Activated CD8-positive, alpha-beta T cell treated with anti-CD3 and anti-CD28 coated beads for 36 hours (primary cell): ENCODE results near the gene BICRA. TPM values are rescaled to one million over a fixed set of nuclear protein-coding genes. Genes with fewer than 3 reads are reported as not detected.
"Not testable (repeated sequence)": the region's sequence is repeated elsewhere in the genome, so short reads cannot be mapped to it uniquely, and the experiment has no call there.

Experiments
- ATAC-seq: fragments of 200-7000 bp; cut with Tn5 transposase; one replicate; pipeline ENCODE4 v1.10.0; 2021; ENCODE audit warnings: mild to moderate bottlenecking, moderate library complexity
- CTCF ChIA-PET: fragments of 350-600 bp; sonication (Branson Sonifier 250); formaldehyde crosslinking; loops from one replicate; lab custom pipeline; 2021; ENCODE audit warnings: antibody characterized with exemption; lab: Charles Lee
- POLR2A ChIA-PET: fragments of 350-600 bp; sonication (Branson Sonifier 250); formaldehyde crosslinking; loops from one replicate; lab custom pipeline; 2021; ENCODE audit warnings: antibody characterized with exemption; lab: Charles Lee
- DNase-seq: peaks from one replicate; pipeline ENCODE4 v3.0.0-alpha.2; 2020
- H3K27ac Mint-ChIP-seq: one replicate; pipeline ENCODE4 v1.8.0; 2021; ENCODE audit warnings: mild to moderate bottlenecking, mixed read lengths
- H3K27me3 Mint-ChIP-seq: one replicate; pipeline ENCODE4 v1.8.0; 2021; ENCODE audit warnings: mixed read lengths
- H3K36me3 Mint-ChIP-seq: one replicate; pipeline ENCODE4 v1.8.0; 2021; ENCODE audit warnings: low read depth, mixed read lengths
- H3K4me1 Mint-ChIP-seq: one replicate; pipeline ENCODE4 v1.8.0; 2021; ENCODE audit warnings: low read depth, mixed read lengths
- H3K4me3 Mint-ChIP-seq: one replicate; pipeline ENCODE4 v1.8.0; 2021; ENCODE audit warnings: mild to moderate bottlenecking, moderate library complexity, mixed read lengths
- H3K9me3 Mint-ChIP-seq: one replicate; pipeline ENCODE4 v1.8.0; 2021; ENCODE audit warnings: mixed read lengths
- intact Hi-C: fragments of 100-400 bp; cut with micrococcal nuclease; formaldehyde crosslinking; loops from one replicate; pipeline ENCODE4 v1.10.0; 2022
- total RNA-seq, 2 experiments: library from RNA; stranded (reverse); gene quantifications; one replicate each; pipeline ENCODE4 v1.2.3, GENCODE V29; 2021
- TF ChIP-seq, protein P1 (sequence below): fragments of 200-600 bp; IDR thresholded peaks from one replicate; pipeline ENCODE4 v1.8.0; 2022; ENCODE audit warnings: antibody characterized with exemption, mild to moderate bottlenecking

Gene BICRA
- total RNA-seq, 2 experiments from 2014 or later: 8.7 to 8.8 TPM

DNA sequence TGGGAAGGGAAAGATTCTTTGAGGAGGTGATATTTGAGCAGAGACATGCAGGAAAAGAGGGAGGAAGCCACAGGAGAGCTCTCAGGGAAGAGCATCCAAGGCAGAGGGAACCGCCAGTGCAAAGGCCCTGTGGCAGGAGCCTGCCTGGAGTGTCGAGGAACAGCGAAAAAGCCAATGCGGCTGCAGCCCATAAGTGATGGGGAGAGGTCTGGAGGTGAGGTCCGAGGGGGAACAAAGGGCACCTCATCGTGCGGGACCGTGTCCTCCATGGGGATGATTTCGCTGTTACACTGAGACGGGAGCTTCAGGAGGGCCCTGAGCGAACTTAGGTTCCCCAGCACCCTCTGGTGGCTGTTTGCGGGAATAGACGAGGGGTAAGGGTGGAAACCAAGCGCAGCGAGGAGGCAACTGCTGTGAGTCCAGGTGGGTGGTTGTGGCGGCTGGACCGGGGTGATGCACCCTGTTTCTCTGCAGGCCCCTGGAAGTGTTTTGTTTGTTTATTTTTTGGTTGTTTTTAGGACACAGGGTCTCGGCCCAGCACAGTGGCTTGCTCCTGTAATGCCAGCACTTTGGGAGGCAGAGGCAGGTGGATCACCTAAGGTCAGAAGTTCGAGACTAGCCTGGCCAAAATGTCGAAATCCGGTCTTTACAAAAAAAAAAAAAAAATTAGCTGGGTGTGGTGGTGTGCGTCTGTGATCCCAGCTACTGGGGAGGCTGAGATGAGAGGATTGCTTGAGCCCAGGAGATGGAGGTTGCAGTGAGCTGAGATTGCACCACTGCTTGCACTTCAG is 98.4 kb downstream of the BICRA start:
- H3K4me1 Mint-ChIP-seq: no peaks in the 10 kb centered on the region
- no peak overlapping the region for H3K27ac Mint-ChIP-seq
- ChIA-PET CTCF (interaction anchor here (0.6 to 6.3 kb wide), 33 partner anchors 8 to 423 kb away, joined by 3 to 91 read pairs (median 4); partner anchors contain the start of genes DHX34 and NOP53), POLR2A (interaction anchor here (0.5 to 1.5 kb wide), 5 partner anchors 38 to 208 kb away, joined by 3 to 4 read pairs (median 3); no protein-coding TSS in a partner anchor)
- intact Hi-C loops: loop anchor here (2.0 kb wide), 1 partner anchor 37 kb away; the partner anchor contains the start of gene NOP53
- H3K9me3 Mint-ChIP-seq: no peaks in the 10 kb centered on the region
- H3K36me3 Mint-ChIP-seq: peaks cover 4% of the 10 kb centered on the region
- TF ChIP-seq, protein P1, sequence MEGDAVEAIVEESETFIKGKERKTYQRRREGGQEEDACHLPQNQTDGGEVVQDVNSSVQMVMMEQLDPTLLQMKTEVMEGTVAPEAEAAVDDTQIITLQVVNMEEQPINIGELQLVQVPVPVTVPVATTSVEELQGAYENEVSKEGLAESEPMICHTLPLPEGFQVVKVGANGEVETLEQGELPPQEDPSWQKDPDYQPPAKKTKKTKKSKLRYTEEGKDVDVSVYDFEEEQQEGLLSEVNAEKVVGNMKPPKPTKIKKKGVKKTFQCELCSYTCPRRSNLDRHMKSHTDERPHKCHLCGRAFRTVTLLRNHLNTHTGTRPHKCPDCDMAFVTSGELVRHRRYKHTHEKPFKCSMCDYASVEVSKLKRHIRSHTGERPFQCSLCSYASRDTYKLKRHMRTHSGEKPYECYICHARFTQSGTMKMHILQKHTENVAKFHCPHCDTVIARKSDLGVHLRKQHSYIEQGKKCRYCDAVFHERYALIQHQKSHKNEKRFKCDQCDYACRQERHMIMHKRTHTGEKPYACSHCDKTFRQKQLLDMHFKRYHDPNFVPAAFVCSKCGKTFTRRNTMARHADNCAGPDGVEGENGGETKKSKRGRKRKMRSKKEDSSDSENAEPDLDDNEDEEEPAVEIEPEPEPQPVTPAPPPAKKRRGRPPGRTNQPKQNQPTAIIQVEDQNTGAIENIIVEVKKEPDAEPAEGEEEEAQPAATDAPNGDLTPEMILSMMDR: peak; percentile 88
- peak; percentile 88 for DNase-seq
- H3K4me3 Mint-ChIP-seq: no peak overlapping the region
- peak; percentile 99 for ATAC-seq
- peaks cover 9% of the 10 kb centered on the region for H3K27me3 Mint-ChIP-seq

DNA sequence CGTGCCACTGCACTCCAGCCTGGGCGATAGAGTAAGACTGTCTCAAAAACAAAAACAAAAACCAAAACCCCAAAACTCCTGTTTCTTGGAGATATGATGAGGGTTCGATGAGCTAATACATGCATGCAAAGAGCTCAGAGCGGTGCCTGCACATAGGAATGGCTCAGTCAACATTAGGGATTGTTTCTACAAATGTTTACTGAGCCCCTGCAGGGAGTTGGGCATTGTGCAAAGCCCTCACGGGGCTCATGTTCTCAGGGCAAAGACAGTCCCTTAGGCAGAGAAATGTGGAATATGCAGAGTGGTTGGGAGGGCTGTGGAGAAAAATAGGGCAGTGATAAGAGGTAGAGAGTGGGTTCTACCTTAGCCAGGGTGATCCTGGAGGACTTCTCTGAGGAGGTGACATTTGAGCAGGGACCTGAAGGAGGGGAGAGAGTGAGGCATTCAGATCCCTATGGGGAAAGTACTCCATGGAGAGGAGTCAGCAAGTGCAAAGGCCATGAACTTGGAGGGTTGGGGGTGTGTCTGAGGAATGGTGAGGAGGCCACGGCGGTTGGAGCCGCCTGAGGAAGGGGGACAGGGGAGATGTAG is 102.8 kb downstream of the BICRA start:
- H3K27ac Mint-ChIP-seq: no peak overlapping the region
- intact Hi-C loops: loop anchor here (2.0 kb wide), 1 partner anchor 31 kb away; no protein-coding TSS in a partner anchor
- DNase-seq (no peak), ATAC-seq (no peak)
- peaks cover 2% of the 10 kb centered on the region for H3K4me1 Mint-ChIP-seq
- H3K36me3 Mint-ChIP-seq: no peaks in the 10 kb centered on the region
- H3K4me3 Mint-ChIP-seq: no peak overlapping the region
- ChIA-PET POLR2A (interaction anchor here (0.6 to 1.5 kb wide), 3 partner anchors 40 to 274 kb away, joined by 3 to 4 read pairs (median 3); no protein-coding TSS in a partner anchor), CTCF (interaction anchor here (1.1 to 7.4 kb wide), 15 partner anchors 8 to 320 kb away, joined by 3 to 168 read pairs (median 5); partner anchors contain the start of gene NOP53)
- peaks cover 33% of the 10 kb centered on the region for H3K27me3 Mint-ChIP-seq
- TF ChIP-seq, protein P1: no peak
- no peaks in the 10 kb centered on the region for H3K9me3 Mint-ChIP-seq

DNA sequence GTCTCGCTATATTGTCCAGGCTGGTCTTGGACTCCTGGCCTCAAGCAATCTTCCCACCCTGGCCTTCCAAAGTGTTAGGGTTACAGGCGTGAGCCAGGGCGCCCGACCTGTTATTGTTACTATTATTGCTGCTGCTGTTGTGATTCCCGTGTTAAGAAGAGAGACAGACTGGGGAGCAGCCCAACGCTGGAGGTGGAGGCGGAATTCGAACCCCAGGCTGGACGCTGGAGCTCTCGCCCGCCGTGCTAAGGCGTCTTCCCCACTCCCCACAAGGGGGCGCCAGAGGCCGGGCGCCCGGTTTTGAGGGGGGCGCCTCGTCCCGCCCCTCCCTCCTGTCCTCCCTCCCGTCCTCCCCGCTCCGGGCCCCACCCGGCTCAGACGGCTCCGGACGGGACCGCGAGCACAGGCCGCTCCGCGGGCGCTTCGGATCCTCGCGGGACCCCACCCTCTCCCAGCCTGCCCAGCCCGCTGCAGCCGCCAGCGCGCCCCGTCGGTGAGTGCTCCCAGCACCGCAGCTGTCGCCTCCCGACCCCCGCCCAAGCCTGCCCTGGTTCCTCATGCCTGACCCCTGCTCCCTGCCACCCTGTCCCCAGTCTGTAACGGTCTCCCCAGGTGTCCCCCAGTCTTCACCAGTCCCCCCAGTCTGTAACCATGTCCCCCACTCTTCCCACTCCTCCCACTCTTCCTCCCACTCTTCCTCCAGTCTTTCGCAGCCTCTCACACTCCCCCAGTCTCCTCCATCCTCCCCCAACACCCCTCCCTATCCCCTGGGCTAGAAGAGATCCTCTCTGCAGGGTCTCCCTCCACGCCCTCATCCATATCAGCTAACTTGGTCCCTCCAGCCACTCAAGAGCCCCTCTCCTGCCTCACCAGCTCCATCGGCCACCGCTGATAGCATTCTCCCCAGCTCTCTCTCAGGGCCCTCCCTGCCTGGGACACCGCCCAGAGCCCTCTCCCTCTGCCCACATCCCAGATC is 104.4 kb downstream of the BICRA start, which contains the start of gene EHD2:
TSS of gene EHD2 (plus strand) at position 377 of the 976 bp plus-strand sequence. CDS start 3,191 bp downstream, outside the sequence.
- H3K27me3 Mint-ChIP-seq: peaks cover 32% of the 10 kb centered on the region
- no peaks in the 10 kb centered on the region for H3K36me3 Mint-ChIP-seq
- H3K27ac Mint-ChIP-seq: no peak within 1 kb of the TSS
- H3K9me3 Mint-ChIP-seq: no peaks in the 10 kb centered on the region
- peak within 1 kb of the TSS; percentile 16 for H3K4me3 Mint-ChIP-seq
- CTCF ChIA-PET: interaction anchor here (0.7 to 7.4 kb wide), 35 partner anchors 9 to 322 kb away, joined by 3 to 168 read pairs (median 4); partner anchors contain the start of genes KPTN and NOP53
- POLR2A ChIA-PET: interaction anchor here (0.5 to 1.4 kb wide), 6 partner anchors 14 to 285 kb away, joined by 3 to 7 read pairs (median 3); no protein-coding TSS in a partner anchor
- DNase-seq (peak; percentile 57), ATAC-seq (peak; percentile 88)
- intact Hi-C loops: loop anchor here (2.0 kb wide), 1 partner anchor 29 kb away; no protein-coding TSS in a partner anchor
- TF ChIP-seq, protein P1: peak; percentile 94
- H3K4me1 Mint-ChIP-seq: peaks cover 2% of the 10 kb centered on the region

DNA sequence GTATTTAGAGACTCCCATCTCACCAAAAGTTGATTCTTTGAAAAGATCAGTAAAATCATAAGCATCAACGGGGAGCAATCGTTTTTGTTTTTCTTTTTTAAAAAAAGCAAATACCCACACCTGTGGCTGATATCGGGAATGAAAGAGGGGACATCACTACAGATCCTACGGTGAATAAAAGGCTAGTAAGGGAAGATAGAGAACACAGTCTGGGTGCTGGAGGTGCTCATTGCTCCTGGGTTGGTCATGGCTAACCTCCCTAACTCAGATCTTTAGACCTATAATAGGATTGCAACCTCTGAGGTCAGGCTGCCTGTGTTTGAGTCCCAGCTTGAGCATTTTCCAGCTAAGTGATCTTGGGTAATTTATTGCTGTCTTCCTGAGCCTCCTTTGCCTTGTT is 105.4 kb downstream of the BICRA start:
- ATAC-seq: no peak
- TF ChIP-seq, protein P1: no peak
- Mint-ChIP-seq H3K27me3 (peaks cover 32% of the 10 kb centered on the region), H3K4me3 (no peak overlapping the region), H3K9me3 (no peaks in the 10 kb centered on the region), H3K4me1 (peaks cover 2% of the 10 kb centered on the region), H3K36me3 (no peaks in the 10 kb centered on the region), H3K27ac (no peak overlapping the region)
- DNase-seq: no peak
- POLR2A ChIA-PET: interaction anchor here (0.9 to 1.2 kb wide), 2 partner anchors 31 to 260 kb away, joined by 3 to 4 read pairs; no protein-coding TSS in a partner anchor
- CTCF ChIA-PET: interaction anchor here (1.3 to 7.4 kb wide), 7 partner anchors 9 to 280 kb away, joined by 3 to 168 read pairs (median 27); partner anchors contain the start of gene NOP53
- intact Hi-C loops: no loop called here

DNA sequence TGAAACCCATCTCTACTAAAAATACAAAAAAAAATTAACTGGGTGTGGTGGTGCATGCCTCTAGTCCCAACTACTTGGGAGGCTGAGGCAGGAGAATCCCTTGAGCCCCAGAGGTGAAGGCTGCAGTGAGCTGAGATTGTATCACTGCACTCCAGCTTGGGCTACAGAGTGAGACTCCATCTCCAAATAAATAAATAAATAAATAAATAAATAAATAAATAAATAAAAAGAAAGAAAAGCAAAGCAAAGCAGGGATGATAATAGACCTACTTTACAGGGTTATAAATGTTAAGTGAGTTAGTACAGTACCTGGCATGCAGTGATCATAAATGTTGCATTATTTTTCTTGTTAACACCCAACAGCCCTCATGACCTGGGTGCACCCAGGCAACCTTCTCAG is 105.9 kb downstream of the BICRA start:
- H3K4me1 Mint-ChIP-seq, H3K27ac Mint-ChIP-seq, H3K36me3 Mint-ChIP-seq, H3K4me3 Mint-ChIP-seq, ATAC-seq, intact Hi-C loops, DNase-seq, H3K9me3 Mint-ChIP-seq: not testable (repeated sequence)
- ChIA-PET CTCF (interaction anchor here (0.6 to 7.4 kb wide), 6 partner anchors 8 to 279 kb away, joined by 3 to 168 read pairs (median 3); partner anchors contain the start of gene NOP53), POLR2A (interaction anchor here (0.6 to 1.2 kb wide), 3 partner anchors 30 to 362 kb away, joined by 3 to 4 read pairs (median 3); no protein-coding TSS in a partner anchor)
- H3K27me3 Mint-ChIP-seq: peaks cover 32% of the 10 kb centered on the region
